ENCODE results near the gene LSM4. TPM values are rescaled to one million over a fixed set of nuclear protein-coding genes. Genes with fewer than 3 reads are reported as not detected.

LSM4 gene
- total RNA-seq, 1 donor from 2014 or later: 106 TPM

DNA sequence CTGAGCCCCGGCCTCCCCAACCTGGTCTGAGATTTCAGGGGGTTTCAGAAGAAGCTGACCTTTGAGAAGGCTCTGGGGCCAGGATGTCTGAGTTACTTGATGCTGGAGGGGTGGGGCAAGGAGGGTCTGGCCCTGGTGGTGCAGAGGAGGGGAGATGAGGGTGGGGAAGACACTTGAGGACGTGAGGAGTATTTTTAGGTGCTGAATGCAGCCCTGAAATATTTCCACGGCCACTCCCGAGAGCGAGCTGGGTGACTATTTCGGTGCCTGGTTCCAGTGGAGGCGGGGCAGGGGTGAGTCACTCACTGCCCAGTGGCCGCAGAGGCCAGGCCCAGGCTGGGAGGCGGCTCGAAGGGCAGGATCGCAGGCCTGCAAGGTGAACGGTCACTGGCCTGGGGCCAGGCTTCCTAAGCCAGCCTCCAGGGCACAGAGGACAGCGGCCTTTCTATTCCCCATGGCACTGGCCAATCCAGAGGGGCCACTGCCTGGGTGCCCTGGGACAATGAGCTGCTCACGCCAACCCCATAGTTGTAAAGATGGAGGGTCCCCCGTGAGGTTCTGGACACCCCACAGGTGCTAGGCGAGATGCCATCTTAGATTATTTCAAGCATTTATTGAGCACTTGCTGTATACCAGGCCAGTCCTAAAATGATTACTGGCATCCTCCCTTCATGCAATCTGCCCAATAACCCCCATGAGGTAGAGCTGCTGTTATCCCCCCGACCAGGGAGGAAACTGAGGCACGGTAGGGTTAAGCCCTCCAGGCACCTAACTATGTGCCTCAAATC, 21.8 kb downstream of the LSM4 start:
- intact Hi-C loops (cut with DNase I): no loop called here
- DNase-seq (ENCODE audit: missing footprints): no peak
- peak; percentile 35 for ATAC-seq

DNA sequence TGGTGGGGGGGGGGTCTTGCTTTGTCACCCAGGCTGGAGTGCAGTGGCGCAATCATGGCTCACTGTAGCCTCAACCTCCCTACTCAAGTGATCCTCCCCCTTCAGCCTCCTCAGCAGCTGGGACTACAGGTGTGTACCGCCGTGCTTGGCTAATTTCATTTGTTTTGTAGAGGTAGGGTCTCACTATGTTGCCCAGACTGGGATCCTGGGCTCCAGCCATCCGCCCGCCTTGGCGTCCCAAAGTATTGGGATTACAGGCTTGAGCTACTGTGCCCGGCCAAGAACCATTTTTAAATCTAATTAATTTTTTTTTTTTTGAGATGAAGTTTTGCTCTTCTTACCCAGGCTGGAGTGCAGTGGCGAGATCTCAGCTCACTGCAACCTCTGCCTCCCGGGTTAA, 23.2 kb downstream of the LSM4 start:
- no peak for ATAC-seq
- no peak for DNase-seq (ENCODE audit: missing footprints)
- intact Hi-C loops (cut with DNase I): no loop called here

DNA sequence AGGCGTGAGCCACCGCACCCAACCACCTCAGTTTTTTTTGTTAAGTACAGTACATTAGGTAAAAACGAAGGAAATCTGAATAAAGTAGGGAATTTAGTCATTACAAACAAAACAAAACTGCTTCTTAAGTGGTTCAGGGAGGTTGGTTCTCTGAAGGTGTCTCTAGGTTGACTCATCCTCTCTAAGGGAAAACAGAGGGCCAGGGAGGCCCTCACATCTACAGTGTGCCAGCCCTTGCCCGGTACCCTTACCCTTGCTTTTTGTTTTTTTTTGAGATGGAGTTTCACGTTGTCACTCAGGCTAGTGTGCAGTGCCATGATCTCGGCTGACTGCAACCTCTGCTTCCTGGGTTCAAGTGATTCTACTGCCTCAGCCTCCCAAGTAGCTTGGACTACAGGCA, 24.3 kb downstream of the LSM4 start:
- intact Hi-C loops (cut with DNase I): no loop called here
- no peak for DNase-seq (ENCODE audit: missing footprints)
- ATAC-seq: no peak

DNA sequence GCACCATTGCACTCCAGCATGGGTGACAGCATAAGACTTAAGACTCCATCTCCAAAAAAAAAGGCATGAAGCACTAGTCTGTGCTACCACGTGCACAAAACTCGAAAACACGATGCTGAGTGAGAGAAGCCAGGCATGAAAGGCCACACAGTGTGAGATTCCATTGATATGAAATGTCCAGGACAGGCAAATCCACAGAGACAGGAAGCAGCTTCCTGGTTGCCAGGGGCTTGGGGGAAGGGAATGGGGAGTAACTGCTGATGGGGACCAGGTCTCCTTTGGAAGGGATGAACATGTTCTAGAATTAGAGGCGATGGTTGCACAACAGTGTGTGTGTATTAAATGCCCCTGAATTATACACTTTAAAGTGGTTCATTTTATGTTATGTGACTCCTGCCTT, 25.6 kb downstream of the LSM4 start:
- intact Hi-C loops (cut with DNase I): no loop called here
- no peak for DNase-seq (ENCODE audit: missing footprints)

DNA sequence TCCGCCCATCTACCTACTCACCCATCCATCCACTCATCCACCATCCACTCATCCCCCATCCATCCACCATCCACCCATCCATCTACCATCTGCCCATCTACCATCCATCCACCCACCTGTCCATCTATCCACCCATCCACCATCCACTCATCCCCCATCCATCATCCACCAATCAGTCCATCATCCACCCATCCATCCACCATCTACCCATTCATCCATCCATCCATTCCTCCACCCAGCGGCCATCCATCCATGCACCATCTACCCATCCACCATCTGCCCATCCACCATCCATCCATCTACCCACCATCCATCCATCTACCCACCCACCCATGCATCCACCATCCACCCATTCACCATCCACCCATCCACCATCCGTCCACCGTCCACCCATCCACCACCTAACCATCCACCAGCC, 27.8 kb downstream of the LSM4 start:
- intact Hi-C loops (cut with DNase I): no loop called here
- DNase-seq (ENCODE audit: missing footprints) (no peak), ATAC-seq (no peak)

More for the DNA sequence above, 25.6 kb downstream of the LSM4 start:
- ATAC-seq: no peak

DNA sequence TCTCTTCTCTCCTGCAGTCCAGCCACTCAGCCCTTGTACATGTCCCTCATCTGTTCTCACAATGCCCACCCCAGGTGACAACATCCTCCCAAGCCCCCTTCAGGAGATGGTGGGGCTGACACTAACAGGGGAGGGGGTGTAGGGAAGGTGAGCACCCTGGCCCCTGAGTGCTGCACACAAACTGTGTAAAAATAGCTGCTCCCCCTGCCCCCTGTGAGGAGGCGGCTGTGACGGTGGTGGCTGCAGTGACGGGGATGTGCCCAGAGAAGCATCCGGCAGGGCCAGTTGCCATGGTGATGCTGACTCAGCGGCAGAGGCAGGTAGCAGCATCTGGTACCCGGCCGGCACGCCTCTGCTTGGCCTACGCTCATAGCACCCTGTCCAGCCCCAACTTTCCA, 28.4 kb downstream of the LSM4 start:
- DNase-seq (ENCODE audit: missing footprints) (no peak), ATAC-seq (no peak)
- intact Hi-C loops (cut with DNase I): no loop called here

DNA sequence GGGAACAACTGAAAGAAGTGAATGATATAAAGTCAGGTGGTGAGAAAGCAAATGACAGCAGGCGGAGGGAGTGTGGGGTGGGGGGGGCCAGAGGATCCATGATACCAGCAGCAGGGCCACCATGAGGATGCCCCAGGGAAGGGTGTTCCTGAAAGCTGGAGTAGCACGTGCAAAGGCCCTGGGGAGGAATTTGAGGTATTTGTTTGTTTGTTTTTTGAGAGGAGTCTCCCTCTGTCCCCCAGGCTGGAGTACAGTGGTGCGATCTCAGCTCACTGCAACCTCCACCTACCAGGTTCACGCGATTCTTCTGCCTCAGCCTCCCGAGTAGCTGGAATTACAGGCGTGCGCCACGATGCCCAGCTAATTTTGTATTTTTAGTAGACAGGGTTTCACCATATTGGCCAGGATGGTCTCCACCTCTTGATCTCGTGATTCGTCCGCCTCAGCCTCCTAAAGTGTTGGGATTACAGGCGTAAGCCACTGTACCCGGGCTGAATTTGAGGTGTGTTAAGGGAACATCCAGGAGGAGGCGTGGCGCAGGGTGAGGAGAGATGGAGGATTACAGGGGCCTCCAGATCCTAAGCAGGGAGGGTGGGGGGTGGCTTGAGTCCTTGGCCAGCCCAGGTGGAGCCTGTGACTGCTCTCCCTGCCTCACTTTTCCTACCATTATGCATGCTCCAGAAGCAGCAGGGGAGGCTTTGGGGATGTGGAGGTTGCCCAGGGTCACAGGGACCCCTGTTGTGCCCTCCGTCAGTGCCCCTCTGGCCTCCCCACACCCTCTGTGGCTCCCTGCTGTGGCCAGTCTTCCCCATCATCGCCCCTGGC, 29.0 kb downstream of the LSM4 start:
- no peak for DNase-seq (ENCODE audit: missing footprints)
- ATAC-seq: no peak
- intact Hi-C loops (cut with DNase I): no loop called here

DNA sequence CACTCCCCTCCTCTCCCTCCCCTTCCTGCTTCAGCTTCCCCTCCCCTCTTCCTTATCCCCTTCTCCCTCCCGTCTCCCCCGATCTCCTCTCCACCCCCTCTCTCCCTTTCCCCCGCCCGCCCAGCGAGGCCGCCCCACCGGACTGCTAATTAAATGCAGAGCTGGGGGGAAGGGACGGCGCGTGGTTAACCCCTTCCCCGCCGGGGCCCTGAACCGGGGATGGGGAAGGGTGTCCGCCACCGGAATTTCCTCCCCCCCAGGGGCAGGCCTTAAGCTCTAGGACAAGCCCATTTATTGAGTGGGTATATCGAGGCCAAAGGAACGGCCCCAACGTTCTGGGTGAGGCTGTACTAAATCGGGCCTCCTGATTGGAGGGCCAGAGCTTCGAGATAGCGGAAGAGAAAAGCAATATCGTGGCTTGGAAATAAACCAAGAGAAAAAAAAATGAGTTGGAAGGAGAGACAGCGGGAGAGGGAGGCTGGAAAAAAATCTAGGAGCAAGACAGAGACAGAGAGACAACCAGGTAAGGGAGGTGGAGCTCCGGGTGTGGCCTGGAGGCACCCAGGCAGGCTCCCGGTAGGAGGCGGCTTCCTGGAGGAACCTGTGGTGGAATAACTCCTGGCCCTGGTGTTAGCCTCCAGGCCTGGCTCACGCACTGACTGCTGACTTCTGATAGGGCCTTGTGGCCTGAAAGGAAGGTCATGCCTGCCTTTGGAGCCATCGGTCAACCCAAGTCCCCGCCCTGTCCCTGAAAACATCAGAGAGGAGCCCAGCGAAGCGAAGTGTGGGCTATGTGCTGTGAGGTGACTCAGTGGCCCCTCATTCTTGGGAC, 29.9 kb downstream of the LSM4 start:
- DNase-seq (ENCODE audit: missing footprints) (peak; percentile 93), ATAC-seq (peak; percentile 77)
- intact Hi-C loops (cut with DNase I): loop anchor here (1.0 kb wide), 1 partner anchor 11 kb away; no protein-coding TSS in a partner anchor

DNA sequence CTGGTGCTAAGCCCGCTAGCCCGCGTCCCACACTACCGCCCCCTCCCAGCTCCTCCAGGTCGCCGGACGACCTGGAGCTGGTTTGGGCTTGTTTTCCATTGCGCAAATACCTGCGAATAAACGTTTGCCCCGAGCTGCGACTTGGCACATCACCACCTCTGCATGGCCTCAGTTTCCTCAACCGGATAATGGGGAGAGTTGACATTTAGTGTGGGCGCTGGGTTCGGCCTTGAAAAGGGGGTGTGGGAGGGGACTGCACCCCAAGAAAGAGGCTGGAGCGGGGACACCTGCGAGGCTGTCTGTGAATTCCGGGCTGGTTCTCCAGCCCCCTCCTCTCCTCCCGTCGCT, 30.4 kb downstream of the LSM4 start:
- intact Hi-C loops (cut with DNase I): loop anchor here (1.0 kb wide), 1 partner anchor 10 kb away; no protein-coding TSS in a partner anchor
- DNase-seq (ENCODE audit: missing footprints): no peak
- no peak for ATAC-seq

DNA sequence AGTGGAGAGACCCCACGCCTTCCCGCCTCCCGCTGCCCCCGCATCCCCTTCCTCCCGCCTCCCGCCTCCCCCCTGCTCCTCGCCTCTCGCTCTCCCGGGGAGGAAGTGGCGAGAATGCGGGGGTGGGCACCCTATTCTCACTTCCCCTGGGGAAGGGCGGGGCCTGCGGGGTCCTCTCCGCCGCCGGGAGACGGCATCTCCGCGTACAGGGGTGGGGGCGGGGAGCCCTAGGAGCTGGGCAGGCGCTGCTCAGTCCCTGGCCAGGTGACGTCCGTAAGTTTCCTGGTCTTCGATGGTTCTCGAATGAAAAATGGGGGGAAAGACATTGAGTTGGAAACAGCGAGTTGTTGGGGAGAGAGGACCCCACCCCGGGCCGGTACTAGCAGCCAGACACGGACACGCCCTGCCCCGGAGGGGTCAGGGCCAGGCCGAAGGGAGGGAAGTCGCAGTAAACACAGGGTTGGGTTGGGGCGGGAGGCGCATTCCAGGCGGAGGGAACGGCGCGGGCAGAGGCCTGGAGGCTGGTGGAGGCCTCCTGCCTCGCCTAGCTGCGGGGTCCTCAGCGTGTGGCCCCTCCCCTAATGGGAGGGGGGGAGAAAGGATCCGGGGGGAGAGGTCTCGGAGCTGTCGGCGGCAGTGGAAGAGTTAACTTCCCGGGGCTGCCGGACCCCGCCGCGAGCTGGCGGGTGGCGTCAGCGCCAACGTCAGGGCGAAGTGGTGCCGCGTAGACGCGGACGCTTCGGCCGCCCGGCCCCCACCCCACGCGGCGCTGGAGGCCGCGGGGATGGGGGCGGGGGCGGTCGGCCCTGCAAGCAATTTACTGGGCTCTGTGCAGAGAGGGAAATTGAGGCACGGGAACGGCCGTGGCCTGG, 31.1 kb downstream of the LSM4 start:
- intact Hi-C loops (cut with DNase I): loop anchor here (1.0 kb wide), 1 partner anchor 10 kb away; no protein-coding TSS in a partner anchor
- peak; percentile 94 for DNase-seq (ENCODE audit: missing footprints)
- ATAC-seq: peak; percentile 81

DNA sequence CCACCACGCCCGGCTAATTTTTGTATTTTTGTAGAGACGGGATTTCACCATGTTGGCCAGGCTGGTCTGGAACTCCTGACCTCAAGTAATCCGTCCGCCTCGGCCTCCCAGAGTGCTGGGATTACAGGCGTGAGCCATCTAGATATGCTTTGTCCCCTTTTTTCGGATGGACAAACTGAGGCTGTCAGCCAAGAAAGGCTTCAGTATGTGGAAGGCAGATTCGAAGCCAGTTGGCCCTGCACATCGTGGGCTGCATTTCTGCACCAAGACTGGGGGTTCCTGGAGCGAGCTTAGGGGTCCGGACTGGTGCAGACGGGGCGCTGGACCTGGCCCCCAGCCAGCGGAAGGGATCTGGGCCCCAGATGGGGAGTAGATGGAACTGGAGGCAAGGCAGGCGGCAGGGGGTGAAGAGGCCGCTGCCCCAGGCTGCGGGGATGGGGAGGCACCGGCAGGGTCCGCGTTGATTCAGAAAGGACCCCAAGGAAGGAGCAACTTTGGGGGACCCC, 31.8 kb downstream of the LSM4 start:
- ATAC-seq: no peak

DNA sequence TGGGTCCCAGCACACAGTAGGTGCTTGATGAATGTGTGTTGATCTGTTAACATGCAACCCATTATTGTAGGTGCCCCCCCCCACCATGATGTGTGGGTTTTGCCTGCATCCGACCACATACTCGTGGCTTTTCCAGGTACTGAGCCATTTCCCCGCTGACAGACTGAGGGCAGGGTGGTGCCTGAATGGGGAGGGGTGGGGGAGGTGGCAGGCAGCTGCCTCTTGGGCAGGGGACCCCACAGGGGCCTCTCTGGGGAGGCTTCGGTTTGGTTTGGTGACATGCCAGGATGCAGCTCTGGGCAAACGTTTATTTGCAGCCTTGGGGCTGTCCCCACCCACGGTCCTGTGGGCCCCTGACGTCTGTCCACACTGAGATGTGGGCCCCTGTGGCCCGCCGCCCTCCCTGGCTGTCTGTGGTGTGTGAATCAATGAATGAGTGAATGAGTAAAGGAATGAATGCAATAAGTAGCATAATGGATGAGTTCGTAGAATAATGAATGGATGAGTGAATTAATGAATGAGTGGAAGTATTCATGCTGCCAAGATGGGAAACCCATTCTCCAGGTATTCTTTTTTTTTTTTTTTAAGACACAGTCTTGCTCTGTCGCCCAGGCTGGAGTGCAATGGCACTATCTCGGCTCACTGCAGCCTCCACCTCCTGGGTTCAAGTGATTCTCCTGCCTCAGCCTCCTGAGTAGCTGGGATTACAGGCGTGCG, 32.4 kb downstream of the LSM4 start:
- no peak for DNase-seq (ENCODE audit: missing footprints)
- ATAC-seq: no peak
- intact Hi-C loops (cut with DNase I): no loop called here

More for the DNA sequence above, 31.8 kb downstream of the LSM4 start:
- DNase-seq (ENCODE audit: missing footprints): no peak
- intact Hi-C loops (cut with DNase I): no loop called here

DNA sequence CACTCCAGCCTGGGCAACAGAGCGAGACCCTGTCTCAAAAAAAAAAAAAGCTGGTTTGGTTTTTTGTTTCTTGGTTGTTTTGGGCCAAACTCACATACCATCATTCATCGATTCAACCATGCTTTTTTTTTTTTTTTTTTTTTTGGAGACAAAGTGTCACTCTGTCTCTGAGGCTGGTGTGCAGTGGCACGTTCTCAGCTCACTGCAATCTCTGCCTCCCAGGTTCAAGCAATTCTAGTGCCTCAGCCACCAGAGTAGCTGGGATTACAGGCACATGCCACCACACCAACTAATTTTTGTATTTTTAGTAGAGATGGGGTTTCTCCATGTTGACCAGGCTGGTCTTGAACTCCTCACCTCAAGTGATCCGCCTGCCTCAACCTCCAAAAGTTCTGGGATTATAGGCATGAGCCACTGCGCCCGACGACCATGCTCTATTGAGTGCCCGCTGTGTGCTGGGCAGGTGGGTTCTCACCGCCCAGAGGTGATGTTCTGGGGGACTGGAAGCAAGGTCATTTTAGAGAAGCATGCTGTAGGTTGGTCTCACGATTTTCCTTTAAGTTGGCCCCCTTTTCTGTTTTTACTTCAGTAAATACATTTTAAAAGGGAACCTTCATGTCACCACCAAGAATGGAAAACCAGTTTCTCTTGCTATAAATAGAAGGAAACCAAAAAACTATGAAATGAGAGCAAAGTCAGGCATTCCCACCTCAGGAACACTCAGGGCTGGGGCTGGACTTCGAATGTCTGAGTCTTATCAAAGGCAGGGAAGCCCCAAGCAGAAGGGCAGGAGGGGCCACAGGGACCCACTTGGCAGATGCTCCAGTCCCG, 33.2 kb downstream of the LSM4 start:
- no peak for ATAC-seq
- DNase-seq (ENCODE audit: missing footprints): no peak
- intact Hi-C loops (cut with DNase I): no loop called here

DNA sequence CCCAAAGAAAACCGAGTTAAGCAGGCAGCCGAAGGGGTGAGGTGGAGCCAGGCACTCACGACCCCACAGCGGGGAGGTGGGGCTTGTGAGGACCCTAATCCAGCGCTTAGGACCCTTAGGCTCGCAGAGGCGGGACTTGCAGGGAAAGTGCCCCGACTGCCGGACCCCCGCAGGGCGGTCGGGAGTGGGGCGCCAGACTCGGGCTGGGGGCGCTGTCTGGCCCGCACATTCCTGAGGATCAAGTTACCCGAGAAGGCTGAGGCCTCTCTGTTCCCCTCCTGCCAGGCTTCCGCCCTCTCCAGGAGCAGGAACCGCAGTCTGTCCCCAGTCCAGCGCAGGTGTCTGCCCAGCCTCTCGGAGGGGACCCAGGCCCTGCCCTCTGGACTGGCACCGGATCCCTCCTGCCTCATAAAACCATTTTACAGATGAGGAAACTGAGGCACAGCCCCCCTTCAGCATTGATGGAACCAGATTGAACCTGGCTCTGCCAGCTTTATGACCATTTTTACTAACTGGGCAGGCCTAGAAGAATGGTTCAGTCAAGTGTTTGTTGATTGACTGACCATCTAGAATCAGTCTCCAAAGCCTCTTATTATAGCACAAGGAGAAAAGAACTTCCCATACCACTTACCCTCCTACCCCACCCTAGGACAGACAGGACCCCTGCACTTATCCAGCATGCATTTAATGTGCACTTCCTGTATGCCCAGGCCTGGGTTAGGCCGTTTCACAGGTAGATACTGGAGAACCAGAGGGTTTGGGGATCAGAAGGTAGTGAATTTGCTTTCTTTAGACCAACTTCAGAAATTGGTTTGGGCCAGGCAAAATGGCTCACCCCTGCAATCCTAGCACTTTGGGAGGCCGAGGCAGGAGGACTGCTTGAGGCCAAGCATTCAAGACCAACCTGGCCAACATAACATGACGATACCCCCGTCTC, 34.8 kb downstream of the LSM4 start:
- intact Hi-C loops (cut with DNase I): no loop called here
- ATAC-seq (no peak), DNase-seq (ENCODE audit: missing footprints) (no peak)

DNA sequence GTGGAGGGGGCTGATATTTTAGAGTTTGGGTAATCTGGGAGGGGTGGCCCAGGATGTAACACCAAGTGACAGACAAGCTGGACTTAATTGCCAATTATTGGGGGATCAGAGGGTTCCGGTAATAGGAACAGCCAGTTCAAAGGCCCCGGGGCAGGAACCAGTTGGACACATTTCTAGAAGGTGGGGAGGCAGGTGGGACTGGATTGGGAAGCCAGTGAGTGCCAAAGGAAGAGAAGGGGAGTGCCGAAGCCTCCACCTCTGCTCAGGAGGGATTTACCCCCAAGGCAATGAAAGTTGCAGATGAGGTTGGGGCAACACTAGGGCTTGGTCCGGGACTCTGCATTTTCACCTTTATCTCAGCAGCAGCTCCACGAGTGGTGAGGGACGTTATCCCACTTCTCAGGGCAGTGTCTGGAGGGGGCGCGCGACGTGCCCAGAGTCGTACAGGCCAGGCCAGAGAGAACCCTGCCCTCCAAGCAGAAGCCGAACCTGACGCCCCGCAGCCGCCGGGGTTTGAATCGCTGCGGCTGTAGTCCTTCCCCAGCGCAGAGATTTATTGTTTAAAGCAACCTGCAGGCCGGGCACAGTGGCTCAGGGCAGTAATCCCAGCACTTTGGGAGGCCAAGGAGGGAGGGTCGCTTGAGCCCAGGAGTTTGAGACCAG, 35.8 kb downstream of the LSM4 start:
- no peak for ATAC-seq
- intact Hi-C loops (cut with DNase I): no loop called here
- DNase-seq (ENCODE audit: missing footprints): no peak

All from Right ventricle myocardium inferior (tissue), 1 donor.